GM15510 (cell line): ENCODE measurements around the gene CRKL.

Experiments used
- POLR2A ChIP-seq: IDR thresholded peaks from 3 replicates; pipeline ENCODE4 v1.6.1; 2011; ENCODE audit warnings: borderline replicate concordance; ENCODE audit not compliant: insufficient read length; ENCODE audit errors: extremely low read depth

Gene CRKL

GRCh38 chr22:20967697-20968211 is 50.5 kb downstream of the CRKL start:
- TF ChIP-seq POLR2A: no peak

- no peak for TF ChIP-seq POLR2A
These were observed 51.2 kb downstream of the CRKL start for GRCh38 chr22:20968281-20968977.

GRCh38 chr22:20970939-20971657 is 53.9 kb downstream of the CRKL start:
- TF ChIP-seq POLR2A: no peak

- TF ChIP-seq POLR2A: no peak
These were observed 55.8 kb downstream of the CRKL start for GRCh38 chr22:20972933-20973577.

- no peak for TF ChIP-seq POLR2A
These were observed 56.6 kb downstream of the CRKL start for GRCh38 chr22:20973634-20974286.

- no peak for TF ChIP-seq POLR2A
These were observed 57.2 kb downstream of the CRKL start for GRCh38 chr22:20974336-20974955.

- no peak for TF ChIP-seq POLR2A
These were observed 58.5 kb downstream of the CRKL start for GRCh38 chr22:20975541-20976290.

GRCh38 chr22:20976291-20976877 is 59.2 kb downstream of the CRKL start:
- no peak for TF ChIP-seq POLR2A

- TF ChIP-seq POLR2A: no peak
These were observed 59.8 kb downstream of the CRKL start for GRCh38 chr22:20977019-20977418.

GRCh38 chr22:20977516-20978170 is 60.4 kb downstream of the CRKL start:
- TF ChIP-seq POLR2A: no peak

GRCh38 chr22:20978419-20978818 is 61.2 kb downstream of the CRKL start:
- no peak for TF ChIP-seq POLR2A

GRCh38 chr22:20979243-20979809 is 62.1 kb downstream of the CRKL start:
- TF ChIP-seq POLR2A: no peak

GRCh38 chr22:20979940-20980453 is 62.8 kb downstream of the CRKL start:
- TF ChIP-seq POLR2A: no peak

- TF ChIP-seq POLR2A: no peak
These were observed 63.3 kb downstream of the CRKL start for GRCh38 chr22:20980523-20980922.
